GM23338 (cell line): Measurements from ENCODE around the gene SPATA33.

Experiments used
- CREB1 ChIP-seq: fragments of 250-450 bp; sonication (Bioruptor Pico); IDR thresholded peaks from 2 replicates; pipeline ENCODE4 v1.5.0; 2020; ENCODE audit warnings: low read depth, mild to moderate bottlenecking, moderate library complexity
- EZH2 ChIP-seq: fragments of 200-600 bp; sonication (generic); IDR thresholded peaks from one replicate; pipeline ENCODE4 v1.8.0; 2017; ENCODE audit warnings: antibody characterized with exemption, mild to moderate bottlenecking, low read depth; ENCODE audit not compliant: unreplicated experiment
- EZH2phosphoT487 ChIP-seq: fragments of 200-600 bp; sonication (generic); IDR thresholded peaks from one replicate; pipeline ENCODE4 v1.8.1; 2018; ENCODE audit warnings: antibody characterized with exemption; ENCODE audit not compliant: unreplicated experiment
- JUNB ChIP-seq: IDR thresholded peaks from one replicate; pipeline ENCODE4 v1.6.1; 2016; ENCODE audit warnings: antibody characterized with exemption; ENCODE audit not compliant: unreplicated experiment
- NANOG ChIP-seq: IDR thresholded peaks from 2 replicates; pipeline ENCODE4 v1.6.1; 2016; ENCODE audit warnings: antibody characterized with exemption, borderline replicate concordance
- POLR2AphosphoS5 ChIP-seq: IDR thresholded peaks from 2 replicates; pipeline ENCODE4 v1.6.1; 2016; ENCODE audit warnings: antibody characterized with exemption, low read depth
- STAT1 ChIP-seq: IDR thresholded peaks from one replicate; pipeline ENCODE4 v1.6.1; 2016; ENCODE audit warnings: antibody characterized with exemption; ENCODE audit not compliant: unreplicated experiment
- ZNF114 ChIP-seq: fragments of 250-450 bp; sonication (Bioruptor Pico); IDR thresholded peaks from 2 replicates; pipeline ENCODE4 v1.5.0; 2020; ENCODE audit warnings: mild to moderate bottlenecking, moderate library complexity
- ZNF331 ChIP-seq: fragments of 250-450 bp; sonication (Bioruptor Pico); IDR thresholded peaks from 2 replicates; pipeline ENCODE4 v1.5.0; 2020; ENCODE audit warnings: low read depth, mild to moderate bottlenecking, moderate library complexity
- TF ChIP-seq, protein P1 (sequence below), 2 experiments: fragments of 200-600 bp in 1 of 2; sonication (generic) in 1 of 2; conservative IDR thresholded peaks; 2 replicates each; pipeline versions ENCODE4 v1.5.1 to v1.6.1; 2016 to 2017; ENCODE audit warnings: antibody characterized with exemption in 2 of 2, low read depth in 2 of 2, mild to moderate bottlenecking in 2 of 2, moderate library complexity in 1 of 2
- TF ChIP-seq, protein P2 (sequence below): IDR thresholded peaks from one replicate; pipeline ENCODE4 v1.6.1; 2018; ENCODE audit warnings: antibody characterized with exemption; ENCODE audit not compliant: unreplicated experiment
- TF ChIP-seq, protein P3 (sequence below): IDR thresholded peaks from 2 replicates; pipeline ENCODE4 v1.6.1; 2016; ENCODE audit warnings: antibody characterized with exemption

DNA sequence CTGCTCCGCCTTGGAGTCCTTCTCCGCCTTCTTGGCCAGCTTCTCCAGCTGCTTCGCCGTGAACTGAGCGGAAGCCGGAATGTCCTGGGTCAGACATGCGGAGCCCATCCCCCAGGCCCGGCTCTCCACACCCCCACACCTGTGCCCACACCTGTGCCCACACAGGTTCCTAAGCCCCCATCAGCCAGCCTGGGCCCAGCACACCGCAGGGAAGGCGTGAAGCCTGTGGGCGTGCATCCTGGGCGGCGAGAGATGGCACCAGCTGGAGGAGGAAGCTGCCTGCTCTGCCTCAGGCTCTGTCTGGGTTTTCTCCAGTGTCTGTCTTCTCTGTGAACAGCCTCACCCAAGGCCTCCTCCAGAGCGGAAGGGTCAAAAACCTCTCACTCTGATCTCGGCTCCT is 6.1 kb upstream of the SPATA33 start:
- TF ChIP-seq, protein P1, sequence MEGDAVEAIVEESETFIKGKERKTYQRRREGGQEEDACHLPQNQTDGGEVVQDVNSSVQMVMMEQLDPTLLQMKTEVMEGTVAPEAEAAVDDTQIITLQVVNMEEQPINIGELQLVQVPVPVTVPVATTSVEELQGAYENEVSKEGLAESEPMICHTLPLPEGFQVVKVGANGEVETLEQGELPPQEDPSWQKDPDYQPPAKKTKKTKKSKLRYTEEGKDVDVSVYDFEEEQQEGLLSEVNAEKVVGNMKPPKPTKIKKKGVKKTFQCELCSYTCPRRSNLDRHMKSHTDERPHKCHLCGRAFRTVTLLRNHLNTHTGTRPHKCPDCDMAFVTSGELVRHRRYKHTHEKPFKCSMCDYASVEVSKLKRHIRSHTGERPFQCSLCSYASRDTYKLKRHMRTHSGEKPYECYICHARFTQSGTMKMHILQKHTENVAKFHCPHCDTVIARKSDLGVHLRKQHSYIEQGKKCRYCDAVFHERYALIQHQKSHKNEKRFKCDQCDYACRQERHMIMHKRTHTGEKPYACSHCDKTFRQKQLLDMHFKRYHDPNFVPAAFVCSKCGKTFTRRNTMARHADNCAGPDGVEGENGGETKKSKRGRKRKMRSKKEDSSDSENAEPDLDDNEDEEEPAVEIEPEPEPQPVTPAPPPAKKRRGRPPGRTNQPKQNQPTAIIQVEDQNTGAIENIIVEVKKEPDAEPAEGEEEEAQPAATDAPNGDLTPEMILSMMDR (conservative IDR thresholded peaks at IDR 0.05; ENCODE audit: low read depth in 2 of 2), result no peak
- TF ChIP-seq EZH2phosphoT487 (no peak), CREB1 (CRISPR knock-in tag) (no peak), EZH2 (no peak), POLR2AphosphoS5 (no peak), JUNB (no peak), NANOG (no peak), ZNF114 (CRISPR knock-in tag) (no peak), ZNF331 (no peak), STAT1 (no peak)
- TF ChIP-seq, protein P2, sequence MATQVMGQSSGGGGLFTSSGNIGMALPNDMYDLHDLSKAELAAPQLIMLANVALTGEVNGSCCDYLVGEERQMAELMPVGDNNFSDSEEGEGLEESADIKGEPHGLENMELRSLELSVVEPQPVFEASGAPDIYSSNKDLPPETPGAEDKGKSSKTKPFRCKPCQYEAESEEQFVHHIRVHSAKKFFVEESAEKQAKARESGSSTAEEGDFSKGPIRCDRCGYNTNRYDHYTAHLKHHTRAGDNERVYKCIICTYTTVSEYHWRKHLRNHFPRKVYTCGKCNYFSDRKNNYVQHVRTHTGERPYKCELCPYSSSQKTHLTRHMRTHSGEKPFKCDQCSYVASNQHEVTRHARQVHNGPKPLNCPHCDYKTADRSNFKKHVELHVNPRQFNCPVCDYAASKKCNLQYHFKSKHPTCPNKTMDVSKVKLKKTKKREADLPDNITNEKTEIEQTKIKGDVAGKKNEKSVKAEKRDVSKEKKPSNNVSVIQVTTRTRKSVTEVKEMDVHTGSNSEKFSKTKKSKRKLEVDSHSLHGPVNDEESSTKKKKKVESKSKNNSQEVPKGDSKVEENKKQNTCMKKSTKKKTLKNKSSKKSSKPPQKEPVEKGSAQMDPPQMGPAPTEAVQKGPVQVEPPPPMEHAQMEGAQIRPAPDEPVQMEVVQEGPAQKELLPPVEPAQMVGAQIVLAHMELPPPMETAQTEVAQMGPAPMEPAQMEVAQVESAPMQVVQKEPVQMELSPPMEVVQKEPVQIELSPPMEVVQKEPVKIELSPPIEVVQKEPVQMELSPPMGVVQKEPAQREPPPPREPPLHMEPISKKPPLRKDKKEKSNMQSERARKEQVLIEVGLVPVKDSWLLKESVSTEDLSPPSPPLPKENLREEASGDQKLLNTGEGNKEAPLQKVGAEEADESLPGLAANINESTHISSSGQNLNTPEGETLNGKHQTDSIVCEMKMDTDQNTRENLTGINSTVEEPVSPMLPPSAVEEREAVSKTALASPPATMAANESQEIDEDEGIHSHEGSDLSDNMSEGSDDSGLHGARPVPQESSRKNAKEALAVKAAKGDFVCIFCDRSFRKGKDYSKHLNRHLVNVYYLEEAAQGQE, result no peak
- TF ChIP-seq, protein P3, sequence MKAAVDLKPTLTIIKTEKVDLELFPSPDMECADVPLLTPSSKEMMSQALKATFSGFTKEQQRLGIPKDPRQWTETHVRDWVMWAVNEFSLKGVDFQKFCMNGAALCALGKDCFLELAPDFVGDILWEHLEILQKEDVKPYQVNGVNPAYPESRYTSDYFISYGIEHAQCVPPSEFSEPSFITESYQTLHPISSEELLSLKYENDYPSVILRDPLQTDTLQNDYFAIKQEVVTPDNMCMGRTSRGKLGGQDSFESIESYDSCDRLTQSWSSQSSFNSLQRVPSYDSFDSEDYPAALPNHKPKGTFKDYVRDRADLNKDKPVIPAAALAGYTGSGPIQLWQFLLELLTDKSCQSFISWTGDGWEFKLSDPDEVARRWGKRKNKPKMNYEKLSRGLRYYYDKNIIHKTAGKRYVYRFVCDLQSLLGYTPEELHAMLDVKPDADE, result no peak
